ENCODE measurements around the gene HSD3B1. TPM values are rescaled to one million over a fixed set of nuclear protein-coding genes. Genes with fewer than 3 reads are reported as not detected.
"Not testable (repeated sequence)": the region's sequence is repeated elsewhere in the genome, so short reads cannot be mapped to it uniquely, and the experiment has no call there.

The HSD3B1 gene
- total RNA-seq, 2 donors from 2014 or later, result not detected

- Histone ChIP-seq H3K27ac (no peak overlapping the region), H3K36me3 (no peaks in the 10 kb centered on the region), H3K9me3 (no peaks in the 10 kb centered on the region), H3K4me3 (no peak overlapping the region), H3K4me1 (ENCODE audit: control insufficient read depth in 1 of 2, low read depth in 2 of 2) (no peaks in the 10 kb centered on the region), H3K27me3 (replicated peaks; ENCODE audit: insufficient read depth) (no peaks in the 10 kb centered on the region)
- ATAC-seq (ENCODE audit: insufficient number of reproducible peaks, low FRiP score, low read depth), result no peak
- TF ChIP-seq CTCF (IDR thresholded peaks at IDR 0.05), result no peak
- no peak for DNase-seq (ENCODE audit: low spot score)
Observed at GRCh38 chr1:119556423-119556822, 49.4 kb downstream of the HSD3B1 start.

GRCh38 chr1:119560402-119560801 lies 53.4 kb downstream of the HSD3B1 start:
- not testable (repeated sequence) for ATAC-seq (ENCODE audit: insufficient number of reproducible peaks, low FRiP score, low read depth); H3K36me3 ChIP-seq; H3K27me3 ChIP-seq (replicated peaks; ENCODE audit: insufficient read depth); H3K4me1 ChIP-seq (ENCODE audit: control insufficient read depth in 1 of 2, low read depth in 2 of 2); H3K9me3 ChIP-seq; DNase-seq (ENCODE audit: low spot score); H3K4me3 ChIP-seq; H3K27ac ChIP-seq

- ATAC-seq (ENCODE audit: insufficient number of reproducible peaks, low FRiP score, low read depth) (no peak), DNase-seq (ENCODE audit: low spot score) (no peak)
- no peak for TF ChIP-seq CTCF (IDR thresholded peaks at IDR 0.05)
- no peak overlapping the region for H3K4me3 ChIP-seq
- H3K9me3 ChIP-seq, result no peaks in the 10 kb centered on the region
- no peaks in the 10 kb centered on the region for H3K27me3 ChIP-seq (replicated peaks; ENCODE audit: insufficient read depth)
- no peaks in the 10 kb centered on the region for H3K36me3 ChIP-seq
- H3K4me1 ChIP-seq (ENCODE audit: control insufficient read depth in 1 of 2, low read depth in 2 of 2), result no peaks in the 10 kb centered on the region
- H3K27ac ChIP-seq, result no peak overlapping the region
Observed at GRCh38 chr1:119564548-119564947, 57.5 kb downstream of the HSD3B1 start.

Other genes with a start within 250 kb of the HSD3B1 start
- not detected for gene HAO2, start 138.4 kb upstream of the HSD3B1 start, total RNA-seq
- gene HSD3B2, start 92.1 kb upstream of the HSD3B1 start, total RNA-seq, result not detected
- 1 to 10 TPM in 1 of 2 donors, under 1 TPM in 1; 0.95 to 4.1 TPM for gene ZNF697, start 141.1 kb downstream of the HSD3B1 start, total RNA-seq
- 10 to 100 TPM; 25.7 to 44.9 TPM for gene PHGDH, start 204.7 kb downstream of the HSD3B1 start, total RNA-seq

Data from thoracic aorta (tissue), 2 donors.